Thyroid gland (tissue), 4 donors: ENCODE data around the gene SHLD2.

Experiments used
- POLR2A ChIP-seq, 2 donors: fragments of 450-650 bp; IDR thresholded peaks; one replicate each; pipeline ENCODE4 v1.6.1; 2017; ENCODE audit warnings: antibody characterized with exemption in 2 of 2, mild to moderate bottlenecking in 2 of 2, moderate library complexity in 1 of 2
- TF ChIP-seq, protein P1 (sequence below), 6 experiments: fragments of 200-600 bp in 3 of 6; fragments of 450-650 bp in 3 of 6; sonication (generic) in 3 of 6; IDR thresholded peaks; one replicate each; pipeline ENCODE4 v1.5.1; 2016 to 2019; ENCODE audit warnings: antibody characterized with exemption in 6 of 6, mild to moderate bottlenecking in 2 of 6, inconsistent platforms in 1 of 6, moderate library complexity in 1 of 6

- TF ChIP-seq, protein P1, sequence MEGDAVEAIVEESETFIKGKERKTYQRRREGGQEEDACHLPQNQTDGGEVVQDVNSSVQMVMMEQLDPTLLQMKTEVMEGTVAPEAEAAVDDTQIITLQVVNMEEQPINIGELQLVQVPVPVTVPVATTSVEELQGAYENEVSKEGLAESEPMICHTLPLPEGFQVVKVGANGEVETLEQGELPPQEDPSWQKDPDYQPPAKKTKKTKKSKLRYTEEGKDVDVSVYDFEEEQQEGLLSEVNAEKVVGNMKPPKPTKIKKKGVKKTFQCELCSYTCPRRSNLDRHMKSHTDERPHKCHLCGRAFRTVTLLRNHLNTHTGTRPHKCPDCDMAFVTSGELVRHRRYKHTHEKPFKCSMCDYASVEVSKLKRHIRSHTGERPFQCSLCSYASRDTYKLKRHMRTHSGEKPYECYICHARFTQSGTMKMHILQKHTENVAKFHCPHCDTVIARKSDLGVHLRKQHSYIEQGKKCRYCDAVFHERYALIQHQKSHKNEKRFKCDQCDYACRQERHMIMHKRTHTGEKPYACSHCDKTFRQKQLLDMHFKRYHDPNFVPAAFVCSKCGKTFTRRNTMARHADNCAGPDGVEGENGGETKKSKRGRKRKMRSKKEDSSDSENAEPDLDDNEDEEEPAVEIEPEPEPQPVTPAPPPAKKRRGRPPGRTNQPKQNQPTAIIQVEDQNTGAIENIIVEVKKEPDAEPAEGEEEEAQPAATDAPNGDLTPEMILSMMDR (IDR thresholded peaks at IDR 0.05) = no peak
- no peak for TF ChIP-seq POLR2A (IDR thresholded peaks at IDR 0.05)
Measured at GRCh38 chr10:87060280-87060928, 34.6 kb upstream of the SHLD2 start.
